GM12892 (cell line): ENCODE results near the gene FICD.
A peak's percentile ranks its signal among the peaks of the same experiment; 100 is the strongest.
"Not testable (repeated sequence)": the region's sequence is repeated elsewhere in the genome, so short reads cannot be mapped to it uniquely, and the experiment has no call there.

ENCODE experiments used
- DNase-seq: peaks from one replicate; pipeline ENCODE4 v3.0.0; 2011; ENCODE audit not compliant: insufficient read length
- FAIRE-seq: peaks from 2 replicates; lab custom pipeline; 2011; peaks lifted over from hg19 to GRCh38; lab: Jason Lieb, UNC
- POLR2A ChIP-seq: IDR thresholded peaks from 2 replicates; pipeline ENCODE4 v1.6.1; 2011; ENCODE audit warnings: low read depth, low read length, control low read depth
- POLR2AphosphoS5 ChIP-seq: IDR thresholded peaks from 2 replicates; pipeline ENCODE4 v1.6.1; 2011; ENCODE audit warnings: low read depth, low read length, control low read depth
- TAF1 ChIP-seq: IDR thresholded peaks from 2 replicates; pipeline ENCODE4 v1.6.1; 2011; ENCODE audit warnings: low read depth, mild to moderate bottlenecking, control low read depth, low read length, borderline replicate concordance

Gene FICD

GRCh38 chr12:108548954-108549521, 34.0 kb downstream of the FICD start:
- peak; percentile 88 for FAIRE-seq
- no peak for DNase-seq
- no peak for TF ChIP-seq TAF1
- TF ChIP-seq POLR2AphosphoS5 = no peak
- no peak for TF ChIP-seq POLR2A

GRCh38 chr12:108551535-108551934, 36.5 kb downstream of the FICD start:
- TF ChIP-seq TAF1 = no peak
- TF ChIP-seq POLR2A = no peak
- TF ChIP-seq POLR2AphosphoS5 = no peak
- FAIRE-seq (no peak), DNase-seq (no peak)

- FAIRE-seq = no peak
Measured at GRCh38 chr12:108553799-108554198, 38.7 kb downstream of the FICD start.

GRCh38 chr12:108555383-108555782, 40.3 kb downstream of the FICD start:
- not testable (repeated sequence) for DNase-seq, FAIRE-seq

More at GRCh38 chr12:108553799-108554198, 38.7 kb downstream of the FICD start:
- DNase-seq = no peak
- TF ChIP-seq TAF1 = no peak
- TF ChIP-seq POLR2AphosphoS5 = no peak
- no peak for TF ChIP-seq POLR2A

GRCh38 chr12:108559007-108559655, 44.1 kb downstream of the FICD start:
- no peak for TF ChIP-seq POLR2AphosphoS5
- no peak for TF ChIP-seq POLR2A
- TF ChIP-seq TAF1 = no peak
- FAIRE-seq (no peak), DNase-seq (no peak)

- DNase-seq = no peak
- no peak for FAIRE-seq
- TF ChIP-seq TAF1 (no peak), POLR2AphosphoS5 (no peak), POLR2A (no peak)
Measured at GRCh38 chr12:108559748-108560147, 44.7 kb downstream of the FICD start.

GRCh38 chr12:108560321-108560721, 45.2 kb downstream of the FICD start:
- no peak for DNase-seq
- no peak for TF ChIP-seq POLR2A
- no peak for TF ChIP-seq POLR2AphosphoS5
- TF ChIP-seq TAF1 = no peak

GRCh38 chr12:108560752-108561719, 46.0 kb downstream of the FICD start, which contains the start of gene SART3:
TSS of gene SART3 (minus strand) at chr12:108561173. CDS start at chr12:108561154, 19 bp downstream.
- TF ChIP-seq POLR2A (peak; percentile 93), TAF1 (peak; percentile 95), POLR2AphosphoS5 (peak; percentile 81)
- peak; percentile 74 for DNase-seq
- FAIRE-seq = peak; percentile 92

More at GRCh38 chr12:108560321-108560721, 45.2 kb downstream of the FICD start:
- no peak for FAIRE-seq

- no peak for FAIRE-seq
- TF ChIP-seq POLR2AphosphoS5 (no peak), TAF1 (no peak), POLR2A (no peak)
- DNase-seq = no peak
Measured at GRCh38 chr12:108561852-108562347, 46.8 kb downstream of the FICD start.

- FAIRE-seq = peak; percentile 90
- peak; percentile 88 for TF ChIP-seq POLR2A
- TF ChIP-seq TAF1 = peak; percentile 73; the same call in 1 of the 2 replicates
- peak; percentile 20; the same call in 1 of the 2 replicates for TF ChIP-seq POLR2AphosphoS5
Measured at GRCh38 chr12:108562348-108563135, 47.5 kb downstream of the FICD start, which contains the start of gene ISCU. TSS of gene ISCU (plus strand) at chr12:108562596. CDS start at chr12:108562623, 27 bp downstream.

More at GRCh38 chr12:108562348-108563135, 47.5 kb downstream of the FICD start, which contains the start of gene ISCU:
- peak; percentile 88 for DNase-seq
